Tibial nerve (tissue), 3 donors: Measurements from ENCODE around the gene CAPRIN1.

Experiments used
- POLR2A ChIP-seq, 2 donors: fragments of 450-650 bp; IDR thresholded peaks; one replicate each; pipeline ENCODE4 v1.6.1; 2017; ENCODE audit warnings: antibody characterized with exemption in 2 of 2, mild to moderate bottlenecking in 2 of 2, moderate library complexity in 2 of 2
- TF ChIP-seq, protein P1 (sequence below), 5 experiments: fragments of 200-600 bp in 3 of 5; fragments of 450-650 bp in 2 of 5; sonication (generic) in 3 of 5; IDR thresholded peaks; one replicate each; pipeline ENCODE4 v1.5.1; 2016 to 2019; ENCODE audit warnings: antibody characterized with exemption in 5 of 5, mild to moderate bottlenecking in 3 of 5, moderate library complexity in 2 of 5

GRCh38 chr11:34111722-34112270 is 60.3 kb downstream of the CAPRIN1 start:
- TF ChIP-seq POLR2A (IDR thresholded peaks at IDR 0.05): no peak
- TF ChIP-seq, protein P1, sequence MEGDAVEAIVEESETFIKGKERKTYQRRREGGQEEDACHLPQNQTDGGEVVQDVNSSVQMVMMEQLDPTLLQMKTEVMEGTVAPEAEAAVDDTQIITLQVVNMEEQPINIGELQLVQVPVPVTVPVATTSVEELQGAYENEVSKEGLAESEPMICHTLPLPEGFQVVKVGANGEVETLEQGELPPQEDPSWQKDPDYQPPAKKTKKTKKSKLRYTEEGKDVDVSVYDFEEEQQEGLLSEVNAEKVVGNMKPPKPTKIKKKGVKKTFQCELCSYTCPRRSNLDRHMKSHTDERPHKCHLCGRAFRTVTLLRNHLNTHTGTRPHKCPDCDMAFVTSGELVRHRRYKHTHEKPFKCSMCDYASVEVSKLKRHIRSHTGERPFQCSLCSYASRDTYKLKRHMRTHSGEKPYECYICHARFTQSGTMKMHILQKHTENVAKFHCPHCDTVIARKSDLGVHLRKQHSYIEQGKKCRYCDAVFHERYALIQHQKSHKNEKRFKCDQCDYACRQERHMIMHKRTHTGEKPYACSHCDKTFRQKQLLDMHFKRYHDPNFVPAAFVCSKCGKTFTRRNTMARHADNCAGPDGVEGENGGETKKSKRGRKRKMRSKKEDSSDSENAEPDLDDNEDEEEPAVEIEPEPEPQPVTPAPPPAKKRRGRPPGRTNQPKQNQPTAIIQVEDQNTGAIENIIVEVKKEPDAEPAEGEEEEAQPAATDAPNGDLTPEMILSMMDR (IDR thresholded peaks at IDR 0.05): no peak
